Urothelium cell line (cell line): Measurements from ENCODE around the gene USH2A.

Experiments
- DNase-seq: peaks from one replicate; pipeline ENCODE4 v3.0.0; 2011; ENCODE audit warnings: low spot score, mixed read lengths
- FAIRE-seq: peaks from 2 replicates; lab custom pipeline; 2011; peaks lifted over from hg19 to GRCh38; lab: Jason Lieb, UNC

Gene USH2A

GRCh38 chr1:215667761-215668160 is 755.5 kb downstream of the USH2A start:
- DNase-seq (no peak), FAIRE-seq (no peak)

DNA sequence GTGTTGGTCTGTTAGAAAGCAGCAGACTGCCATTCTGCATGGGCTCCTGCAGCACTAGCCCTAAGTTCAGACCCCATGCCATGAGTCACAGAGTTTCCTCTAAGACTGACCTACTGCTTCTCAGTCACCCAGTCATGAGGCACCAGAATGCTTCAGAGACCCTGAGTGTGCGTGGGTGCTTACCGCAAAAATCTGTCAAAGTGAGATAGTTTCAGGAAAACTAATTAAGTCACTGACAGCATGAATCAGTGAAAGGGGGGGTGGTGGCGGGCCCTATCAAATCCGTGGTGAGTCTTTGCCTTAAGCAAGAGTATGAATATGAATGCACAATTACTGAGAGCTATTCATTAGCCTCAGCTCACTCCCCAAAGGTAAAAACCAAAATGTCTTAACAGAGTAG is 758.0 kb downstream of the USH2A start:
- FAIRE-seq (no peak), DNase-seq (peak; percentile 21)

GRCh38 chr1:215661033-215661432 is 762.2 kb downstream of the USH2A start:
- no peak for FAIRE-seq
- no peak for DNase-seq

- no peak for DNase-seq
- FAIRE-seq = no peak
These were observed 763.0 kb downstream of the USH2A start for GRCh38 chr1:215660259-215660658.

DNA sequence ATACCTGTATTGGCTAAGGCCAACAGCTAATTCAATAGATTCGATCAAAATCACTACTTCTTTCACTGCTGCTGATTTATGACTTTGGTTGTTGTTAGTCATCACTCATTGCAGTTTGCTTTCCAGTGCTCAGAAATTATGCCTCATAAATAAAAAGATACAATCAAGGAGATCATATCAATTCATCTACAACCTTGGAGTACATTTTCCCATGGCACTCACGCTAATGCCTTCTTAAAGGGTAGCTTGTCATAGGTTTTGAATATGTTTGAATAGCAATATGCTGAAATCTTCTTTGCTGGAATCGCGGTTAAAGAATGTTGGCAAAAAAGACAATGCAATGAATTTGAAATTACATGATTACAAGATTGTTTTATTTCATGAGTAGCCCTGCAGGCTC is 766.2 kb downstream of the USH2A start:
- DNase-seq = no peak
- no peak for FAIRE-seq

- DNase-seq = no peak
- FAIRE-seq = no peak
These were observed 770.9 kb downstream of the USH2A start for GRCh38 chr1:215652371-215652770.

- FAIRE-seq = no peak
These were observed 771.4 kb downstream of the USH2A start for GRCh38 chr1:215651867-215652266.

GRCh38 chr1:215650446-215651149 is 772.6 kb downstream of the USH2A start:
- DNase-seq (no peak), FAIRE-seq (no peak)

More at GRCh38 chr1:215651867-215652266, 771.4 kb downstream of the USH2A start:
- no peak for DNase-seq

DNA sequence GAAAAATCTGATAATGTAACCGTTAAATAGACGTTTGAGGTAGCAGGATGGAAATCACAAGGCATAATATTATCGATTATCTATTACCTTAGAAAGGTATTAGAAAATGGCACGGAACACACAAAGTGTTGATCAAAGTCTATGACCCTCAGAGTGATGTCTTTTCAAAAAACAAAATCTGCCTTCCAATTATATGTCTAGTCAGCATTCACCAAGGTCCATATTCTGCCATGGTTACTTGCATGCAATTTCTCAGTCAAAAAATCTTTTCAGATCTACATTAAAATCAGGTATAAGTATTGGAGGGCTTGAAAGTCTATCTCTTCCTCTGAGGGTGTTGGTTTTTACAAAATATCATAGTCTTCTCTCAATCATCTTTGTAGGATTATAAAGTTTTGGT is 774.3 kb downstream of the USH2A start:
- DNase-seq = no peak
- FAIRE-seq = no peak

GRCh38 chr1:215647738-215648137 is 775.5 kb downstream of the USH2A start:
- DNase-seq = no peak
- no peak for FAIRE-seq

DNA sequence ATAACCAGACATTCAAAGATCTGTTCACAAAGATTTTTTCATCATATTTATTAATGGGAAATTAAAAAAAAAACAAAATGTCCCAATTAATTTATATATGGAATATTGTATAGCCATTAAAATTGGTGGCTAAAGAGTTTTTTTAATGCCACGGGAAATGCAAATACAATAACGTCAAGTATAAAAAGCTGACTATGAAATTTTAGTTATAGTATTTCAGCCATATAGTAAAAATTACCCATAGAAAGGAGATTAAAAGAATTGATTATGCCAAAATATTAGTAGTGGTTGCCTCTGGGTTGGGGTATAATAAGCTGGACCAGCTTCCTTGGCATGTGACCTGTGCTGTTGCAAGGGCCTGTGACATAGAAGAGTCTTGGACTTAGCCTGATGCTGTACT is 777.4 kb downstream of the USH2A start:
- FAIRE-seq = no peak
- DNase-seq = no peak

- FAIRE-seq (no peak), DNase-seq (no peak)
These were observed 778.1 kb downstream of the USH2A start for GRCh38 chr1:215645182-215645581.

GRCh38 chr1:215643592-215644321 is 779.5 kb downstream of the USH2A start:
- FAIRE-seq (no peak), DNase-seq (no peak)

- FAIRE-seq = no peak
These were observed 782.7 kb downstream of the USH2A start for GRCh38 chr1:215640429-215641148.

GRCh38 chr1:215637041-215637573 is 786.1 kb downstream of the USH2A start:
- peak; percentile 10 for DNase-seq
- FAIRE-seq = no peak

More at GRCh38 chr1:215640429-215641148, 782.7 kb downstream of the USH2A start:
- no peak for DNase-seq

DNA sequence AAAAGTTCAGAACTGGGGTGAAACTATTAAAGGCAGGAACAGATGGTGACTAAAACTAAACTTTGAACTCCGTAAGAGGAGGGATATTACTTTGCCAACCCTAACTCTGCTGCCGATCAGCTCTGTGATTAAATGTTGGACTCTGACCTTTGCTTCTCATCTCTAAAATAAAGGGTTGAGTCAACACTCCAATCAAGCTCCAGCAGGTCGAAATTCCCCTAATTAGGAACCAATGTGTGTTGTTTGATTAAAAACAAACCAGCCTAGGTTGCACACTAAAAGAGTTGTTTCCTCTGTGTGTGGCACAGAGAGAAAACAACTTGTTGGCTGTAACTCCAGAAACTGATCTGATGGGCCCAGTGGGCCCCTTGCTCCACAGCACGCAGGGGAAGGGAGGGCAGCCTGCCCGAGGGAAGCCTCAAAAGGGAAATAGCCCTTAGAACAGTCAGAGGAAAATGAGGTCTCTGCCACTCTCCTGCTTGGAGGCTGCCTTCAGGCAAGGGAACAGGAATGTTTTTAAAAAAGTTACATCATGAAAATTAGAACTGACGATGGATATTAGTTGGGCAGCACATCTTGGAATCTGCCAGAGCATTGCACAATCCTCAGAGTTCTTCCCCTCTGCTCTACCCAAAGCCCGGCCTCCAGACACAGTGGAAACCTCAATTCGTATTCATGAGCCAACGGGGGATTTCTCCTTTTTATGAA is 786.8 kb downstream of the USH2A start:
- DNase-seq = no peak
- FAIRE-seq = no peak

GRCh38 chr1:215635827-215636226 is 787.4 kb downstream of the USH2A start:
- no peak for DNase-seq
- FAIRE-seq = no peak

DNA sequence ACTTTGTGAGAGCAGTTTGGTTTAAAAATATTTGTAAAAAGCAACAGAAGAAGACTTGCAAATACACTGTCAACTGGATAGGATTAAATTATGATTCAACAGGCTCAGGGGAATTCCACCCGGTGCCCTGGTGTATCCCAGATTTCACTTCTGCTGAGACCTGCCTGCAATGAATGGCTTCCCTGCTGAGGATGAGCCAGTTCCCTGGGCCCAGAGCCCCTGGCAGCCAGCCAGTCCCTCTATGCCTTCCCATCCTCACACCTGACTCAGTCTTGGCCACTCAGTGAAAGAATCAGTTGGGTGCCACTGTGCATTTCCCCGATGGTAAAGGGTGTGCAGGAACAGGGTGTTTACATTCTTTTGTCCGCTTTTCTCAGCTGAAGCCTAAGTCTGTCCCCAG is 791.8 kb downstream of the USH2A start:
- DNase-seq (peak; percentile 16), FAIRE-seq (no peak)

DNA sequence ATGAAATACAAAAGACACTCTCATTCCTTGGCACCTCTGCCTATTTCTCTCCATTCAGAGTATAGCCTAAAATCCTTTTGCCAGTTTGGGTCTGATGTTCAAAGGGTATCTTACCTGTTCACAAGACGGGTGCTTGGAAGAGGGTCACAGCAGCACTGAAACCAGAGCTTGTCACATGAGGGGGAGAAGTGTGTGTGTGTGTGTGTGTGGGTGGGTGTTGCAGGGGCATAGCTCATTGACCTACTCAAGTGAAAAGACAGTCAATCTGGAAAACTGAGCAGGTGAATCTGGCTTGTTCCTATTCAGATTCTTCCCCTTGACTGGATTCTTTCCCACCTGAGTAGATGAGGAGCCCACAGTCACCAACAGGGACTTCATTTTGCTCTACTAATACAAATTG is 792.2 kb downstream of the USH2A start:
- FAIRE-seq = no peak
- no peak for DNase-seq

DNA sequence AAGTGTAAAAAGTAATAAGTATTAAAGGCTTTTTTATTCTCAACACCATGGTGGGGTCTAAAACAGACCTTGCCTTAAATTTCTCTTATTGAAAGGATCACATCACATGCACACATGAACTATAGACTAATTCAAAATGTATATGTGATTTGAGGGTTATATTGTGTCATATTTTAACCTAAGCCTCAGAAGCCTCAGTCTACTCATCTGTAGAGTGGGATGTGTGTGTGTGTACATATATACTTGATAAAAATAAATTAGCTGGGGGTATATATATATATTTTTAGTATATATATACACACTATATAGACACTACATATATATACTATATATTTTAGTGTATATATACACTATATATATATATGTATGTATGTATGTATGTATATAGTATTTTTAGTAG is 797.3 kb downstream of the USH2A start:
- FAIRE-seq = no peak
- no peak for DNase-seq

- FAIRE-seq (no peak), DNase-seq (no peak)
These were observed 800.1 kb downstream of the USH2A start for GRCh38 chr1:215623162-215623561.
